Measurements from ENCODE around the gene TBC1D1. TPM values are rescaled to one million over a fixed set of nuclear protein-coding genes. Genes with fewer than 3 reads are reported as not detected.

TBC1D1 gene
- total and polyA plus RNA-seq, 12 donors, result 85.4 to 153 (median 106) TPM

DNA sequence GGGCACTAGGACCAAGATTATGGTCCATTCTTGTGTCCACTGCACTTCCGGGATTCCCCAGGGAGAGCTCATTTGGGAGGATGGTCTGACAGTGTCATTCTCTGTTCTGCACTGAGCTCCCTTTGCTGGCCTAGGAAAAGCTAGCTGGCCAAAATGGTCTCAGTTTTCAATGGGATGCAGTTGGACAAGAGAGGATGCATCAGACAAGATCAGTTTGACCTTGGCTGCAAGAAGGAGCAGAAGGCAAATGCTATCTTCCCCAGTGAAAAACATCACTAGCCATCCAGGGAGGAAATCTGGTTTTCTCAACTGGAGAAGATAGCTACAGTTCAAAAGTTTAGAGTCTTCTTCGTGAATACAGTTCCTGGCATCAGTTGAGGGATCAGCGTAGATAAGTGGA, 290.4 kb downstream of the TBC1D1 start:
- no peaks in the 10 kb centered on the region for H3K9me3 ChIP-seq
- H3K36me3 ChIP-seq, result no peaks in the 10 kb centered on the region
- DNase-seq (no peak), ATAC-seq (no peak)
- no peak overlapping the region for H3K27ac ChIP-seq
- H3K4me3 ChIP-seq, result no peak overlapping the region
- 60 to 71% methylated on average over 3 of the region's 3 CpGs for WGBS, 2 donors
- intact Hi-C loops (cut with DNase I), result loop anchor here in 8 of 10 donors (1.0 to 5.0 kb wide), 7 partner anchors 136 to 552 kb away; no protein-coding TSS in a partner anchor
- no peak for TF ChIP-seq CTCF (IDR thresholded peaks at IDR 0.05)
- H3K27me3 ChIP-seq, result no peaks in the 10 kb centered on the region
- peaks cover 2 to 40% (median 21%) of the 10 kb centered on the region in 9 donors for H3K4me1 ChIP-seq

GRCh38 chr4:38182334-38182998, 291.6 kb downstream of the TBC1D1 start:
- H3K4me3 ChIP-seq, result no peak overlapping the region
- WGBS, 2 donors, result 96 to 98% methylated on average over 40 of the region's 40 CpGs
- no peaks in the 10 kb centered on the region for H3K27me3 ChIP-seq
- peaks cover under 1 to 29% (median 14%) of the 10 kb centered on the region in 9 donors for H3K4me1 ChIP-seq
- intact Hi-C loops (cut with DNase I), result loop anchor here in 6 of 10 donors (5.0 kb wide), 3 partner anchors 135 to 550 kb away; no protein-coding TSS in a partner anchor
- DNase-seq (no peak), ATAC-seq (peak in 1 of 8 donors; percentile 46)
- H3K27ac ChIP-seq, result no peak overlapping the region
- H3K36me3 ChIP-seq, result no peaks in the 10 kb centered on the region
- H3K9me3 ChIP-seq, result no peaks in the 10 kb centered on the region
- no peak for TF ChIP-seq CTCF (IDR thresholded peaks at IDR 0.05)

DNA sequence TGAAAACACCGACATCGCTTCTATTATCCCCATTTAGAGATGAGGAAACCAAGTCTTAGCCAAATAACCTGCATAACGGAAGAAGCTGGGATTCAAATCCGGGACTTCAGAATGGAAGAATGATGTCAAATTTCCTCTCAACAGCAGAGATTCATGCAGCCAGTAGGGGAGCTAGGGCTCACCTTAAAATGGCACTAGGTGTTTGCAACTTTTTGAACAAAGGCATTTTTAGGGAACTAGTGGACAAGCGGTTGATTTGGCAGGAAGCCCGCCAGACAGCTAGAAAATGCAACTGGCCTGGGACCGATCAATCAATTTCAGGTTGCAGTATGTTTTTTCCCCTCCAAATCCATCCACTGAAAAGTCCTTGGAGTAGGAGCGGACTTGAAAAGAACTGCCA, 293.5 kb downstream of the TBC1D1 start:
- intact Hi-C loops (cut with DNase I), result loop anchor here in 6 of 10 donors (5.0 kb wide), 3 partner anchors 133 to 548 kb away; no protein-coding TSS in a partner anchor
- no peaks in the 10 kb centered on the region for H3K9me3 ChIP-seq
- no peak overlapping the region for H3K4me3 ChIP-seq
- H3K4me1 ChIP-seq, result peaks cover 0 to 13% (median 8%) of the 10 kb centered on the region in 9 donors
- 93 to 94% methylated on average over 8 of the region's 8 CpGs for WGBS, 2 donors
- no peak overlapping the region for H3K27ac ChIP-seq
- ATAC-seq (no peak), DNase-seq (no peak)
- no peaks in the 10 kb centered on the region for H3K36me3 ChIP-seq
- H3K27me3 ChIP-seq, result no peaks in the 10 kb centered on the region
- TF ChIP-seq CTCF (IDR thresholded peaks at IDR 0.05), result peak in 1 of 9 donors; percentile 24

DNA sequence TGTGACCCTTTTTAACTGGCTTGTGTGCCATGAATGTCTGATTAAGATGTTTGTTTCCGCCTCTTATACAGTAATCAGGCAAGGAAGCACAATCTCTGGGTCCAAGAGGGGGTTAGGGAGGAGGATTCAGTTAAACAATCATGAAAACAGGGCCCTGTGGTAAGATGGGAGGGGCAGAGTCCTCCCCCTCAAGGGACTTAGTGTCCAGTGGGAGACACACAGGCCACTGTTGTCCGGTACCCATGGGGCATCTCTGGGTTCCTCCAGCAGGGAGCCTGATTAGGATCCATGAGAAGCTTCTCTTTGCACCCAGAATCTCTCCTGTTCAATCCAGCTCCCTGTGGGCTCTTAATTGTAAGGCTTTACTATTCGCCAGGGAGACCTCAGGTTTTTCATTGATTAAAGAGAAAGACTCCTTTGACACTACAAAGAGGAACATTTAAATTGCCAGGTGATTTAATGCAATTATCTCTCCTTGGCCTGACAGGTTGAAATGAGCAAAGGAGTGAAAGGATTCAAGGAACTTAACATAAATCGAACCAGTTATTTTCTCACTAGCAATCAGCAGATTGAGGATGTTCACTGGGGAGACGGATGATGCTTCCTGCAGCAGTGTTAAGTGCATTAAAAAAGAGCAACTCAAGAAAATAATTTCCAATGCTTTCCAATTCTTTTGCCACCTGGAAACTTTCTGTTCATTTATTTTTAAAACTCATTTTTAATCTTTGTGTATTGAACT, 294.7 kb downstream of the TBC1D1 start:
- intact Hi-C loops (cut with DNase I), result loop anchor here in 2 of 10 donors (5.0 kb wide), 1 partner anchor 127 kb away; no protein-coding TSS in a partner anchor
- H3K9me3 ChIP-seq, result no peaks in the 10 kb centered on the region
- no peak for ATAC-seq
- no peak overlapping the region for H3K27ac ChIP-seq
- no peak for DNase-seq
- peaks cover 3 to 15% (median 10%) of the 10 kb centered on the region in 9 donors for H3K4me1 ChIP-seq
- WGBS, 2 donors, result 72 to 95% methylated on average over 5 of the region's 5 CpGs
- H3K4me3 ChIP-seq, result no peak overlapping the region
- H3K27me3 ChIP-seq, result no peaks in the 10 kb centered on the region
- no peak for TF ChIP-seq CTCF (IDR thresholded peaks at IDR 0.05)
- H3K36me3 ChIP-seq, result no peaks in the 10 kb centered on the region
